Measurements from ENCODE around the gene DROSHA.

DROSHA gene

GRCh38 chr5:31357038-31357437, 174.9 kb downstream of the DROSHA start:
- no peak for TF ChIP-seq ZNF274 (IDR thresholded peaks at IDR 0.05; ENCODE audit: low read depth, low read length)
- H3K4me3 ChIP-seq (ENCODE audit: low read length): no peak overlapping the region

- TF ChIP-seq ZNF274 (IDR thresholded peaks at IDR 0.05; ENCODE audit: low read depth, low read length): no peak
- no peak overlapping the region for H3K4me3 ChIP-seq (ENCODE audit: low read length)
Observed at GRCh38 chr5:31355337-31355736, 176.6 kb downstream of the DROSHA start.

Data from GM08714 (cell line).